Kidney tubule cell (primary cell): Measurements from ENCODE around the gene CD1B.
"Not testable (repeated sequence)": the region's sequence is repeated elsewhere in the genome, so short reads cannot be mapped to it uniquely, and the experiment has no call there.

Experiments
- DNase-seq: peaks from one replicate; pipeline ENCODE4 v3.0.0-alpha.2; 2018; ENCODE audit warnings: low spot score

Gene CD1B

GRCh38 chr1:158331481-158332150 lies at the start of gene CD1B:
TSS of gene CD1B (minus strand) at chr1:158331531. CDS start at chr1:158331423, 108 bp downstream.
- DNase-seq = no peak

- no peak for DNase-seq
Measured at GRCh38 chr1:158374860-158375259, 43.5 kb upstream of the CD1B start.

- not testable (repeated sequence) for DNase-seq
Measured at GRCh38 chr1:158374101-158374500, 42.8 kb upstream of the CD1B start.

- peak; percentile 68 for DNase-seq
Measured at GRCh38 chr1:158371188-158371953, 40.0 kb upstream of the CD1B start.

GRCh38 chr1:158366783-158367182 lies 35.5 kb upstream of the CD1B start:
- DNase-seq = no peak

- no peak for DNase-seq
Measured at GRCh38 chr1:158362941-158363340, 31.6 kb upstream of the CD1B start.

GRCh38 chr1:158362482-158362881 lies 31.2 kb upstream of the CD1B start:
- DNase-seq = no peak

- DNase-seq = no peak
Measured at GRCh38 chr1:158357441-158357840, 26.1 kb upstream of the CD1B start.

GRCh38 chr1:158356616-158357015 lies 25.3 kb upstream of the CD1B start:
- no peak for DNase-seq

GRCh38 chr1:158355773-158356285 lies 24.5 kb upstream of the CD1B start:
- no peak for DNase-seq

- no peak for DNase-seq
Measured at GRCh38 chr1:158354255-158354654, 22.9 kb upstream of the CD1B start.

- DNase-seq = no peak
Measured at GRCh38 chr1:158353303-158354075, 22.2 kb upstream of the CD1B start, which contains the start of gene CD1E. TSS of gene CD1E (plus strand) at chr1:158353894. CDS start at chr1:158353989, 95 bp downstream.

GRCh38 chr1:158348946-158349345 lies 17.6 kb upstream of the CD1B start:
- not testable (repeated sequence) for DNase-seq

GRCh38 chr1:158336413-158336812 lies 5.1 kb upstream of the CD1B start:
- DNase-seq = not testable (repeated sequence)

- DNase-seq = no peak
Measured at GRCh38 chr1:158335213-158335532, 3.8 kb upstream of the CD1B start.

- DNase-seq = no peak
Measured at GRCh38 chr1:158334526-158335212, 3.3 kb upstream of the CD1B start.

GRCh38 chr1:158333405-158334155 lies 2.2 kb upstream of the CD1B start:
- no peak for DNase-seq

- DNase-seq = no peak
Measured at GRCh38 chr1:158331106-158331425, 265 bp downstream of the CD1B start.

GRCh38 chr1:158330391-158331105 lies 783 bp downstream of the CD1B start:
- DNase-seq = no peak

- peak; percentile 44 for DNase-seq
Measured at GRCh38 chr1:158329733-158330132, 1.6 kb downstream of the CD1B start.

- DNase-seq = no peak
Measured at GRCh38 chr1:158329300-158329699, 2.0 kb downstream of the CD1B start.
